Cardiac ventricle fibroblast (primary cell): ENCODE data around the gene PNLIP. TPM values are rescaled to one million over a fixed set of nuclear protein-coding genes. Genes with fewer than 3 reads are reported as not detected.

ENCODE experiments used
- total RNA-seq: library from RNA; depleted of rRNA; stranded (reverse); fragments of >200 nt; gene quantifications from 2 replicates; pipeline ENCODE4 v1.2.3, GENCODE V29; 2015

Gene PNLIP
- not detected in 2 replicates for total RNA-seq

DNA sequence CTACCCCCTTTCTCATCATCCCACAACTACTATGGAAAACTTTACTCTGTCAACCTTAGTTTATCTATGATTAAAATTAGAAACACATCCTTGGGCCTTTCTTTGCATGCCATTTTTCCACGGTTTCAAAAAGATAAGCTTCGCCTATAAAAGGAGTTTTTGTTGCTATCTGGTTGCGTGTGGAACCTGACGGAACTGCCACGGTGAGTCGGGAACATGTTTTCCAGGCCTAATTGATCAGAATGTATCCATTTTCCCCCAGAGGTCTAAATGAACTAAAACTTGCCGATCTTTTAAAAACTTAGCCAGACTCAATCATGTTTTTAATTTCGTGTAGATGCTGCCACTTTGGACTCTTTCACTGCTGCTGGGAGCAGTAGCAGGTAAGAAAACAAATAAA is at the start of gene PNLIP:
TSS of gene PNLIP (plus strand) at position 176 of the 400 bp plus-strand sequence. CDS start at position 338, 162 bp downstream.

DNA sequence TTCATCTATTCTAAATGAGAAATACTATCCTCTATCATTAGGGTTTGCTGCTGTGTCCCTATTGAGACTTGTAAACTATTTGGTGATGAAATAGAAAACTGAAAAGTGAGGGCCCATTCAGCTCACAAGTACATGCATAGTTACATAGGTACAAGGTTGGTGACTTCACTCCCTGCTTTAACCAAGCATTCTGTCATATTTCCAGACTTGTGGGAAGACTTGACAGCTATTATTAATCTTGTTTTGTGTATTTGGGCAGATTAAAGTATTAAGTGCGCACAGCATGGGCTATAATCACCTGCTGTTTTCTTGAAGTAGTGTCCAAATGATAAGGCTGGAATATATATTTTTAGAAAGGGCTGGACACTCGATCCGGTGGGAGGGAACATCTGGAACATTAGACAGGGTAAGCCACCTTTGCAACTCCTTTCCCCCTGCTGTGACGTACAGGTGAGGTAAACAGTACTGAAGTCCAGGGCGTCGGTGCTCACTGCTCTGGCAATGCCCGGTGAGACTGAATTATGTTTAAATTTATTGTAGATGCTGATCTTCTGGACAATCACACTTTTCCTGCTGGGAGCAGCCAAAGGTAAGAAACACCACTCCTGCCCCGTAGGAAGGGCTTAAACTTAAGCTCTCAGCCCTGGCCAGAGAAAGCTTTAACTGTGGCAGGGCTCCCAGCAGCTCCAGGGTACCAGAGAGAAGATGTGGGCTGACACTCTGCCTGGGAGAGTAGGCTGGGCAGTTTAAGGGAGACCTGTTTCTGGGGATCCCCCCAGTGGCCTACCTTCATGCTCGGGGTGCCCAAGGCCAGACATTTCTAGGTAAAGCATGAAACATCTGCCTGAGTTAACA is 45.1 kb downstream of the PNLIP start, which contains the start of gene PNLIPRP1:
TSS of gene PNLIPRP1 (plus strand) at position 370 of the 855 bp plus-strand sequence. CDS start at position 541, 171 bp downstream.

Other genes starting within 250 kb of the PNLIP start
- gene CCDC172, start 221.5 kb upstream of the PNLIP start, total RNA-seq: not detected in 2 replicates
- gene PNLIPRP3, start 118.1 kb upstream of the PNLIP start, total RNA-seq: not detected in 2 replicates
- gene PNLIPRP1, start 45.0 kb downstream of the PNLIP start, total RNA-seq: not detected in 2 replicates
- not detected in 2 replicates for gene PNLIPRP2, start 75.0 kb downstream of the PNLIP start, total RNA-seq
- 3.7 and 5.2 TPM in 2 replicates for gene HSPA12A, start 196.6 kb downstream of the PNLIP start, total RNA-seq